Neural crest cell (in vitro differentiated cells): ENCODE measurements around the gene IGF2R. TPM values are rescaled to one million over a fixed set of nuclear protein-coding genes. Genes with fewer than 3 reads are reported as not detected.

Experiments
- DNase-seq: peaks from one replicate; pipeline ENCODE4 v3.0.0; 2021; ENCODE audit warnings: low read depth, mixed read lengths, low spot score
- H3K27ac Mint-ChIP-seq: one replicate; pipeline ENCODE4 v1.8.0; 2021; ENCODE audit warnings: mild to moderate bottlenecking, mixed read lengths; ENCODE audit not compliant: unreplicated experiment
- H3K27me3 Mint-ChIP-seq: 2 replicates; pipeline ENCODE4 v1.8.0; 2021; ENCODE audit warnings: low read depth, mild to moderate bottlenecking, mixed read lengths
- H3K36me3 Mint-ChIP-seq: 2 replicates; pipeline ENCODE4 v1.8.0; 2021; ENCODE audit warnings: low read depth, mild to moderate bottlenecking, mixed read lengths
- H3K4me1 Mint-ChIP-seq: 2 replicates; pipeline ENCODE4 v1.8.0; 2021; ENCODE audit warnings: mixed read lengths
- H3K4me3 Mint-ChIP-seq: one replicate; pipeline ENCODE4 v1.8.0; 2021; ENCODE audit warnings: mild to moderate bottlenecking, mixed read lengths
- H3K9me3 Mint-ChIP-seq: 2 replicates; pipeline ENCODE4 v1.8.0; 2021; ENCODE audit warnings: mixed read lengths
- CTCF ChIP-seq: fragments of 200-600 bp; sonication (generic); conservative IDR thresholded peaks from 2 replicates; pipeline ENCODE4 v1.5.0; 2021; ENCODE audit warnings: antibody characterized with exemption, mild to moderate bottlenecking
- total RNA-seq: library from RNA; stranded (reverse); gene quantifications from 2 replicates; pipeline ENCODE4 v1.2.1, GENCODE V29; 2021

IGF2R gene
- total RNA-seq, 1 donor from 2014 or later: 97.3 TPM

DNA sequence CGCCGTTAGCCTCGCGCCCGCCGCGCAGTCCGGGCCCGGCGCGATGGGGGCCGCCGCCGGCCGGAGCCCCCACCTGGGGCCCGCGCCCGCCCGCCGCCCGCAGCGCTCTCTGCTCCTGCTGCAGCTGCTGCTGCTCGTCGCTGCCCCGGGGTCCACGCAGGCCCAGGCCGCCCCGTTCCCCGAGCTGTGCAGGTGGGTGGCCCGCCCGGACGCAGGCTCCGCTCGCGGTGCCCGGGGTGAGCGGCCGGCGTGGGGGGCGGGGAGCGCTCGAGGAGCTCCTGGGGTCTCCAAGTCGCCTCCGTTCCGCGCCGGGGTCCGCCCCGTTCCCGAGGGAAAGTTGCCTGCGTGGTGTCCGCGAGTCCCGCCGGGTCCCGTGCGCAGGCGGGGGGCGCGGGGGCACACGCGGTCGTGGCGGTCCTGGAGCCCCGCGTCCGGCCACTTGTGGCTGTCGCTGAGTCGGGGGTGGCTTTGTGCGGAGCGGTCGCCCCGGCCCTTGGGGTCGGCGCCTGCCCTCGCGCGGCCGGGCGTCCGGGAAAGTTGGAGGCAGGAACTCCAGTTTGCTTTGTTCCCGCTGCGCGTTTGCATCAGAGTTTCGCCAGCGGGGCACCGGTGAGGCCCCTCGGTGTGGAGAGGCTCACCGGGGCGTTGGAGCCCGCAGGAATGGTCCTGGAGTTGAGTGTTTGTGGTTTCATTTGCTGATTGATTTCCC lies 476 bp downstream of the IGF2R start:
- Mint-ChIP-seq H3K27me3 (peaks cover 38% of the 10 kb centered on the region), H3K9me3 (no peaks in the 10 kb centered on the region), H3K36me3 (no peaks in the 10 kb centered on the region), H3K4me1 (peaks cover 48% of the 10 kb centered on the region), H3K27ac (peak overlapping the region; percentile 90), H3K4me3 (peak overlapping the region; percentile 92)
- DNase-seq: peak; percentile 44
- no peak for TF ChIP-seq CTCF

GRCh38 chr6:159969921-159970320 lies 1.0 kb downstream of the IGF2R start:
- H3K27ac Mint-ChIP-seq: peak overlapping the region; percentile 90
- no peak for TF ChIP-seq CTCF
- peak; percentile 45 for DNase-seq
- H3K36me3 Mint-ChIP-seq: no peaks in the 10 kb centered on the region
- peak overlapping the region; percentile 92 for H3K4me3 Mint-ChIP-seq
- no peaks in the 10 kb centered on the region for H3K9me3 Mint-ChIP-seq
- H3K4me1 Mint-ChIP-seq: peaks cover 54% of the 10 kb centered on the region
- H3K27me3 Mint-ChIP-seq: peaks cover 32% of the 10 kb centered on the region

DNA sequence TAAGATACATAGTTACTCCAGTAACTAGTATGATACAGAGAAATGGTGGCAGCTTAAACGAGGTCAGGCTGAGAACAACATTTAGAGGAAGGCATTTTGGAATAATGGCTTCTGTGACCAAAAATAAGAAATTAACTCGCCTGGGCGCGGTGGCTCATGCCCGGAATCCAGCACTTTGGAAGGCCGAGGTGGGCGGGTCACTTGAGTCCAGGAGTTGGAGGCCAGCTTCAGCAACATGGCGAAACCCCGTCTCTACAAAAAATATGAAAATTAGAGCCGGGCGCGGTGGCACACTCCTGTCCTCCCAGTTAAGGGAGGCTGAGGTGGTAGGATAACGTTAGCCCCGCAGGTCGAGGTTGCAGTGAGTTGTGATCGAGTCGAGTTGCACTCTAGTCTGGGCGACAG lies 1.8 kb downstream of the IGF2R start:
- H3K27ac Mint-ChIP-seq: peak overlapping the region; percentile 90
- H3K4me3 Mint-ChIP-seq: peak overlapping the region; percentile 92
- H3K27me3 Mint-ChIP-seq: peaks cover 25% of the 10 kb centered on the region
- no peak for DNase-seq
- H3K9me3 Mint-ChIP-seq: no peaks in the 10 kb centered on the region
- TF ChIP-seq CTCF: no peak
- H3K36me3 Mint-ChIP-seq: no peaks in the 10 kb centered on the region
- peaks cover 56% of the 10 kb centered on the region for H3K4me1 Mint-ChIP-seq

- H3K27ac Mint-ChIP-seq: peak overlapping the region; percentile 74
- TF ChIP-seq CTCF: no peak
- no peaks in the 10 kb centered on the region for H3K9me3 Mint-ChIP-seq
- peaks cover 17% of the 10 kb centered on the region for H3K27me3 Mint-ChIP-seq
- DNase-seq: no peak
- H3K36me3 Mint-ChIP-seq: no peaks in the 10 kb centered on the region
- peaks cover 59% of the 10 kb centered on the region for H3K4me1 Mint-ChIP-seq
- H3K4me3 Mint-ChIP-seq: peak overlapping the region; percentile 81
Observed at GRCh38 chr6:159971341-159972178, 2.7 kb downstream of the IGF2R start.

- DNase-seq: no peak
- Mint-ChIP-seq H3K36me3 (no peaks in the 10 kb centered on the region), H3K9me3 (no peaks in the 10 kb centered on the region), H3K4me3 (peak overlapping the region; percentile 65), H3K27ac (peak overlapping the region; percentile 4), H3K4me1 (peaks cover 69% of the 10 kb centered on the region), H3K27me3 (peaks cover 8% of the 10 kb centered on the region)
- no peak for TF ChIP-seq CTCF
Observed at GRCh38 chr6:159972506-159973268, 3.8 kb downstream of the IGF2R start.
